Activated gamma-delta T cell treated with anti-CD3 and anti-CD28 coated beads, Interleukin-2, amount 50 U/mL, for 16 hours (primary cell): ENCODE results near the gene HSBP1.

Source experiments
- DNase-seq: peaks from one replicate; pipeline ENCODE4 v3.0.0-alpha.2; 2020; ENCODE audit warnings: low read depth

Gene HSBP1

DNA sequence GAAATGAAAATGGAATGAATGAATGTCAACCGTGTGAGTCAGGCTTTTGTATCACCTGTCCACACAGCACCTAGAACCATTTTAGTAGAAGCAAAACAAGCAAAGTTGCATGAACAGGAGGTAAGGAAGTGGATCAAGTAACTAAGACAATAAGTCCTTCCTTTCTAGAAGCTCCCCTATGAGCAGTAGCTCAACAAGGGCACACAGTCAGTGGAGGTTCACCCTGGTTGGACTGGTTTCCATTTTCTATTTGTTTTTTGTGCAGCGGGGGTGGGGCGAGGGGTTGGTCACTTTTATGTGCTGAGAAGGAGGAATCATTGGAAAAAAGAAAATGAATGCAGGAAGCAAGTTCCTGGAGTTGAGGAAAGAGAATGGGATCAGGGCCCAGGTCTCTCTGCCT, 4.0 kb upstream of the HSBP1 start:
- no peak for DNase-seq

DNA sequence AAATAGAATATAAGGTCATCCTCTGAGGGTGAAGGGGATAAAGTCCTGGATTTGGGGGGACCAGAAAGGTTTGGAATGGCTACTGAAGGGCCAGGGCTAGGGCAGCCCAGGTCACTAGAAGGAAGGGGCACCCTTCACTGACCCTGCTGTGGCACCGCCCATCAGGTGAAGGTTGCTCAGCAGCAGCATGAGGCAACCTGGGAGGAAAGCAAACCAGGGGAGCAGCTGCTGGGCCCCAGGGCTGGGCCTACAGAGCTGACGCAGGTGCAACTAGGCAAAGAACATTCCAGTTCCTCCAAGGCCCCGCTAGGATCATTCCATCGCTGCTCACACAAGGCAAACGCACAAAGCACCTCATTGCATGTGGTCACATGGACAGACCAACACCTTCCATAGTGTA, 3.4 kb upstream of the HSBP1 start:
- no peak for DNase-seq

DNA sequence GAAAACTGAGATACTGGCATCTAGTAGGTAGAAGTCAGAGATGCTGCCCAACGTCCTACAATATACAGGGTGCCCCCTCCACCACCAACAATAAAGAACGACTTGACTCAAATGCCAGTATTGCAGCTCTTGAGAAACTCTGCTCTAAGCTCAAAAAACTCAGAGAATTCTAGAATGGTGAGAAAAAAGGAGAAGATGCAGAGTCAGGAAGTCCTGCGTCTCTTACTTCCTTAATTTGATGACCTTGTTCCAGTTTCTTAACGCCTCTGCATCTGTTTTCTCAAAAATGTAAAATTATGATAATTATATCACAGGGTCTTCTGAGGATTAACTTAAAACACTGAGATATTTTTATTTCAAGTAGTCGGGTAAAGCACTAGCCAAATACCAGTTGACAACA, 1.7 kb upstream of the HSBP1 start:
- DNase-seq, result no peak

DNA sequence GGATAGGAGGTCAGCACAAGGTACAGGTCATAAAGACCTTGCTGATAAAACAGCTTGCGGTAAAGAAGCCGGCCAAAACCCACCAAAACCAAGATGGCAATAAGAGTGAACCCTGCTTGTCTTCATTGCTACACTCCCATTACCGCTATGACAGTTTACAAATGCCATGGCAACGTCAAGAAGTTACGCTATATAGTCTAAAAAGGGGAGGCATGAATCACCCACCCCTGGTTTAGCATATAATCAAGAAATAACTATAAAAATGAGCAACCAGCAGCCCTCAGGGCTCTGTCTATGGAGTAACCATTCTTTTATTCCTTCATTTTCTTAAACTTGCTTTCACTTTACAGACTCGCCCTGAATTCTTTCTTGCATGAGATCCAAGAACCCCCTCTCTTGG, 1.0 kb upstream of the HSBP1 start:
- DNase-seq, result no peak

DNA sequence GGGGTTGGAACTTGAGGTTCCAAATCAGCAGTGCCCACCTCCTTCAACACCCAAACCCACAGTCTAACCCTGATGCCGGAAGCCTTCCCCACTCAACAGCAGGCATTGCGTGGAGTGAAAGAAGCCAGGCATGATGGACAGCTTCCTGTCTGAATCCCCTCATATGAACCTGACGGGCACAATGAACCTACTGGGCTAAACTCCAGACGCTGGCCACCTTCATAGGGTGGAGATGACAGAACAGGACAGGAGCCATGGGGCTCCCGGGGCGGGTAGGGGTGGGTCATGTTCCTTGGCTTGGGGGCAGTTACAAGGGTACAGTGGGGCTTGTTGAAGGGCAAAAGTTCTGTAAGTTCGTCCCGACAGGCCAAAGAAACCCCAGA, 460 bp upstream of the HSBP1 start:
- no peak for DNase-seq

DNA sequence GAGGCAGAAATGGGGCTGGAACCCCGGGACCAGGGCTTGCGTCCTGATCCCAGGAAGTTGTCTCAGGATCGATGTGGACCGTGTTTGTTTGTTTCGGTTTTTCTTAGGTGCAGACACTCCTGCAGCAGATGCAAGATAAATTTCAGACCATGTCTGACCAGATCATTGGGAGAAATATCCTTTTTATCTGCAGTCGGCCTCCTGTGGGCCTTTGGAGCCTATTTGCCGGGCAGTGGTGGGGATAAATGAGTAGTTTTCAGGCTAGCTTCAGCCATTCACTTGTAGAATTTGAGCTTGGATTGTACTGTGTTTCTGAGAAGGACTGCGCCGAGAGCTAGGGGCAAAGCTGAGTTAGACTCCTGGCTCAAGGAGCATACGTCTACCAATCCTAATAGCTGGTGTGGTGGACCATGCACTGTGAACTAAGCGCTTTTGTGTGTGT, 816 bp downstream of the HSBP1 start:
- DNase-seq, result no peak

DNA sequence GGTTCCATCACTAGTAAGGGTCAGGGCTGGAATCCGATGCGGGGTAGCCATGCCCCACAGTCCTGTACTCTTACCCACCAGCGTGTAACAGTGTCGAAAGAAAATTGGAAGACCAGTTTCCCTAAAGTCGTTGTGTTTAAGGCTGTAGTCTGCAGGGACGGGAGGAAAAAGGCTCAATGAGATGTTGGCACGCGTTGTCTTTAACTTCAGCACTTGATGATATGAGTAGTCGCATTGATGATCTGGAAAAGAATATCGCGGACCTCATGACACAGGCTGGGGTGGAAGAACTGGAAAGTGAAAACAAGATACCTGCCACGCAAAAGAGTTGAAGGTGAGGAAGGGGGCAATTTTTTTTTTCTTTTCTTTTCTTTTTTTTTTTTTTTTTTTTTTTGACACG, 1.3 kb downstream of the HSBP1 start:
- DNase-seq, result no peak

DNA sequence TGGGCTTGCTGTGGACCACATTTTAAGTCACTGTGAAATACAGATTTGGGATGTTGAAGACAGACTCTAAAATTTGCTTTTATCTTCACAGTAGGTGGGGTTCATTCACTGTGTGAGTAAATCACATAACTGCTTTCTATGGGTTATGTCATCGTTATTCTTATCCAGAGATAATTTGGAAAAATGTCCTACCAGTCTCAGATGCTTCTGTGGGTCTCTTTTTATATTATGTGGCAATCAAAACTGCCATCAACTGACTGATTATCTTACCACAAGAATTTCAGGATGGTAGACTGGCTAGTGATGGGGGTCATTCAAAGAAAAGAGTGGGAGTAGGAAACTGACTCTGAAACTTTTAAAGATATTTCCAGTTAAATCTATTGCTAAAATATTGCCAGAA, 3.1 kb downstream of the HSBP1 start:
- no peak for DNase-seq

DNA sequence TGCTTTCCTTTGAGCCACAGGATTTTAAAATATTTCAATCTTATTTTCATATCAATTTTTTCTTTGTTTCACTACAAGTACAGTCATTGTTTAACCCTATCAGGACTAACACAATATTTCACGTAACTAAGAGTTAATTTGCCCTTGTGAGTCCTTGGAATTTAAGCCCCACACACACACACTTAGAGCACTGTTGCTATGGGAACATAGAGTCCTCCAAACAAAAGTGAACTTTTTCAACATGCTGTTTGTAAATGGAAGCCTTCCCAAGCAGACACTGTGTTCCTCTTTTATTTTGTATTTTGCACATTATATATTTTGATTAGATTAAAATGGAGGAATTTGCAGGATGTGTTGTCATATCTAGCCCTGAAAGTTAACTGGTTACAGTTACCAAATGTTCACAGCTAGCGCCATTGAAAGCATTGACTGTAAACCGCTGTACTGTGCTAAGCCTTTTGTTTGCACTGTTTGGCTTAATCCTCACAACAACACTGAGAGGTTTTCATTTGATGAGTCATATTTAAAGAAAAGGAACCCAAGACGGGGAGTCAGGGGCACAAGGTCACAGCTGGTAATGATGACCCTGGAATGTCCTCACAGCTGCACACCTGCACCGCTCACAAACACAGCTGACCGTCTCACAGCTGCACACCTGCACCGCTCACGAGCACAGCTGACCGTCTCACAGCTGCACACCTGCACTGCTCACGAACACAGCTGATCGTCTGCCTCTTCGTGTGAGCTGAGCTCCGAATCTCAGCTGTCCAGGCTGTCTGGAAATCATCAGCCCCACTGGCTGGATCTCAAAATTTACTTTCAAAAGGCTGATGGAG, 6.3 kb downstream of the HSBP1 start:
- no peak for DNase-seq

DNA sequence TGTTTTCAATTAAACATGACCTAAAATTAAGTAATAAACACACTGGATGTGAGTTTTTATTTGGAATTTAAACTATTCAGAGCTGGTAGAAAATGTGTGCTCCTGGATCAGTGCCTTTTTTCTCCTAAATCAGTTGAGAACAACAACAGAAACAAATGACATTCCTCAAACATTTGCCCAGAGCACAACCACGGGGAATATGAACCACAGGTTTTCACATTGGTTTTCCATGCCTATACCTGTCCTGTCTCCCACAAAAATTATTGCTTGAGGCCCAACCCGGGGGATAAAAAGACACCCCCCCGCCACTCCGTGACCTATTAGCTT, 6.8 kb downstream of the HSBP1 start:
- DNase-seq, result no peak

DNA sequence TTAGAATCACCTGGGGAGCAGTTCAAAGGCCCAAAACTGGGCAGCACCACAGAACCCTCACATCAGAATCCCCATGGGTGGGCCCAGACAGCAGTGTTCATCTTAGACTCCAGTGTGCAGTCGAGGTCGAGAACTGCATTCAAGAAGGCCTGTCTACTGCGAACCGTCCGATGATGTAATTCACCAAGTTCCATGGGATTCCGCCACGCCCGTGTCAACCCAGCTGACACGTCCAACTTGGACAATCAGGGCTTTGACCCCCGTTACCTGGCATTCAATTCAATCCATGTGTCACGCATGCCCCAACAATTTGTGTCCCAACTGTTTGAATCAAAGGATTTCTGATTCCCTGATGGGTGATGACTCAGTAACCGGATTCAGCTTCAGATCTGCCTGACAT, 9.2 kb downstream of the HSBP1 start:
- no peak for DNase-seq

DNA sequence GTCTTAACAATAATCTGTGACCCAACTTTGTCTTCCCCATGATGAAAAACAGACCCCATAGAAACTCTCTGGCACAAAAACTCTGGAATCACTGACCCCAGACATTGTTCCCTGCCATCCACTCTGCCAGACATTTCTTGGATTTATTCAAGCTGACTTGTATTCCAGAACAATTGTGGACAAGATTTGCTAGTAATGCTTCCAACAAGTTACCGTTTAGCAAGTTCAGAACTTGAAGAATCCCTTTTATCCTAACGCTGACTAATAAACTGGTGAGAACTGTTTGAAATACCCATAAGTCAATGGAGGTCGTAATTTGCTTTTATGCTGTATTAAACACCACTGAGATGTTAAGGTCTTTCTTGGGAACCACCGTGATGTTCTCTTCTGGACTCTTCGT, 10.5 kb downstream of the HSBP1 start:
- no peak for DNase-seq

DNA sequence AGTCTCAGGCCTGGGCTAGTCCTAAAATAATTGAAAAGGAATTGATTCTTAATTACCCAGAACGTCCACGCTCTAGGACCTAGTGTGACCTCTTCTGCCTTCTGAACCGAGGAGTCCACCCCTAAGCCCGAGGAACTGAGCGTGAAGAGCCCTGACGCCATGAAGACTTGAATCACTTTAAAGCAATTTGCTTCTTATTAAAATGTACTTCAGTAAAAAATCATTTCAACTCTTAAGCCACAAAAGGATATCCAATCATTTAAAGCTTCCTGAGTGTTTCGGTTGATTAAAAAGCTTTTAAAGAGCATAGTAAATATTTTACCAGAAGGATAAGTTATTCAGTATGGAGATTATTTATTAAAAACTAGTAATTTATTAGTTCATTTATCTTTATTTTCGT, 11.6 kb downstream of the HSBP1 start:
- DNase-seq, result no peak

DNA sequence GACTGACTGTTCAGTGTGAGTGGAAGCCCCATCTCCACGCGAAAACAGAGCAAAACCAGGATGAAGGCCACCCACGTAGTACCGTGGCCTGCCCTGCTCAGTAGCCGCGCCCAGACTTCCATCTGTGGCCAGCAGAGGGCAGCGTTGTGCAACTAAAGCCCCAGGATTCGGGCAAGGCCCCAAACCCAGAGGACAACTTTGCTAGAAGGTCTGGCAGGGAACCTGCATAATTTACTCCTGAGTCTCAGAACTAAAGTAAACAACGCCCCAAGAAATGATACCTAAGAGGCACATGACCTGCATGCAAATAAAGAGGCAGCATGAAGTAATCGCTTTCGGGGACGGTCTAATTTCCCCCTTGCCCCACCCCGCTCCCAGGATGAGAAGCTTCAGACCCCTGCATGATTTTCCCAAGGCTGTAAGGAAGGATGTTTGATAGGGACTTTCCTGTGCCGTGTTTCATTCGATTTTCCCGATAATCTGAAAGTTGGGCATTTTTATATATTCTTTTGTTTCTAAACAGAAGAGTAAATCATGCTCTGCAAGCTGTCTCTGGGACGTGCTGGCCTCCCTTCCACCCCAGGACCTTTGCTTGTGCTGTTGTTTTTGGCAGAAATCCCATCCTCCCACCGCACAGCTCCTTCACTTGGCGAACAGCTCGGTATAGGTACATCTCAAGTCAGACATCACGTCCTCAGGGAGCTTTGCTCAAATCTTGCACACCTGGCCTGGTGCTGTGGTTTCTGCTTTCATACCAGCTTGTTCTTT, 18.6 kb downstream of the HSBP1 start:
- peak; percentile 70 for DNase-seq

DNA sequence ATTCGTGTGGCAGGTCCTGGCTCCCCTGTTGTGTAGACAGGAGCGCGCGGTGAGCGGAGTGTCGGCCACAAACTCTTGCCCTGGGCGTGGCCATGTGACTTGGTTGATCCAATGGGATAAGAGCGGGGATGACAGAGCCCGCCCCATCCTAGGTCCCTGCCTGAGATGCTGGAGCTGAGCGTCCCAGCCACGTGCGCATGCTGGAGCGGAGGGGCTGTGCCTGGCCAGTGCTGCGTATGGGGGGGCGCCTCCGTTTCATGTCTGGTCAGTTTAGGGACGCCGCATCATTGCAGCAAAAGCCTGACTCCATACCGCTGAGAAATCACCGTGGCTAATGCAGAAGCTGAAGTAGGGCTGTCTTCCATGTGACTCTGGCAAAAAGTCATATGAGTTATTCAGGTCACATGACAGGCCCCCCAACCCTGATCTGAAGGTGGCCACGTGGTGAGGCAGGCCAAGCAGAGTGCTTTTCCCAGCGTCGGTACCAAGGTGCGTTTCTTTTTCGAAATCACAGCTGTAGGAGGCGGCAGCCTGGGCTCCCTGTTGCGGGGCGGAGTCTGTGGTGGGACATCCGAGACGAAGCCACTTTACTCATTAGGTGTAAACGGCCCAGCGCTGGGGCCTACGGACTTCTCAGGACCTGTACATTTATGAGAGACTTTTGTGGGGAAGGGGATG, 22.5 kb downstream of the HSBP1 start:
- DNase-seq, result no peak

DNA sequence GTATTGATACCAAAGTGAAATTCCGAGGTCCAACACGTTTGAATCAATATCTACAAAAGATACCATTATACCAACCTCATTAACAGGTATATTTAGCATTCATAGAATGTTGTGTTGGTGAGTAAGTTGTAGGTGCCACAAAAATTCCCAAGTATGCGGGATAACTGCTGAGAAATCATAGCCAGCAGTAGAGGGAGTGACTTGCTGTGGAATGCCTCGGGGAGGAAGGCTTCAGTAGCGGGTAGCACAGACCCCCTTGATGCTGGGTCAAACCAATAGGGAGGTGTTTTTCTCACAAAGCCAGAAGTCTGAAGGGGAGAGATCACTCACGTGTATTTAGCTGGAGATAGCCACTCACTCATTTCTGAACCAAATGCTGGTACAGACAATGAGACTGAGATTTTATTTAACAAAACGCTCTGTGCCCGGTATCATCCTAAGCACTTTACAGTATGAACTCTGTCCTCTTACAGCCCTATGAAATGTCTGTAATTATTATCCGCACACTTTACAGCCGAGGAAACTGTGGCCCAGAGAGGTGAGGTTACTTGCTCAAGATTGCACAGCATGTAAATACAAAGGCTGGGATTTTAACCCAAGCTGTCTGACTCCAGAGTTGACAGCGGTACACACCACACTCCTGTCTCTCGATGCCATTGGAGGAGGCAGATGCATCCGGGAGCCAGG, 23.1 kb downstream of the HSBP1 start:
- no peak for DNase-seq

DNA sequence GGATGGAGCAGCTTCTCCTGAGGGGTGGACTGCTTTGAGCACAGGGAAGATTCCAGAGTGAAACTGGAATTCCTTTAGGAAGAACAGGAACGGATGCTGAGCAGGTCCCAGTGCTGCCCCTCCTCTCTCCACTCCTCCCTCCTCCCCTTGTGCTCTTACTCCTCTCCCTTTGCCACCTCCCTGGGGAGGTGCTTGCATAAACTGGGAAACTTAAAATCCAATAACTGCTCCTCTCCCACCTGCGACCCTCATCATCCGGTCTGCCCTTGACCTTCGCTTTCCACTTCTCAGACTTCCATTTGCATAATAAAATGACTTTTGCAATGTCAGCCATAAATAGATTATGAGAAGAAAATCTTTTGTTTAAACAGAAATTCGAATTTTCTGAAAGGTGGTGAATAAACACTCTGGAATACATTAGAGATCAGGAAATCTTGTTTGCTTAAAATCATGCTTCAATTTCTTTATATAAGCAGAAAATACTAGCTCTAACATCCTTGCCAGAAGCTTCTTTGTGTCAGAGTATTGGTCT, 23.7 kb downstream of the HSBP1 start:
- no peak for DNase-seq

DNA sequence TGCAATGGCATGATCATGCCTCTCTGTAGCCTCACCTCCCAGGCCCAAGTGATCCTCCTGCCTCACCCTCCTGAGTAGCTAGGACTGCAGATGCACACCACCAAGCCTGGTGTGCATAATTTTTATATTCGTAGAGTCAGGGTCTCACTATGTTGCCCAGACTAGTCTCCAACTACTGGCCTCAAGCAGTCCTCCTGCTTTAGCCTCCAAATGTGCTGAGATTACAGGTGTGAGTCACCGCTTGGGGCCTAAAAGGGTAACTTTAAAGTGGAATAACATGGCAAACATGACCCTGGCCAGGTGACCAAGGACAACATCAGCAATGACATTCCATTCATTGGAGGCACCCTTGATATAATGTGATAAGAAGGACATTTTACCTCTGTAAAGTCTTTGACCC, 26.1 kb downstream of the HSBP1 start:
- DNase-seq, result no peak

DNA sequence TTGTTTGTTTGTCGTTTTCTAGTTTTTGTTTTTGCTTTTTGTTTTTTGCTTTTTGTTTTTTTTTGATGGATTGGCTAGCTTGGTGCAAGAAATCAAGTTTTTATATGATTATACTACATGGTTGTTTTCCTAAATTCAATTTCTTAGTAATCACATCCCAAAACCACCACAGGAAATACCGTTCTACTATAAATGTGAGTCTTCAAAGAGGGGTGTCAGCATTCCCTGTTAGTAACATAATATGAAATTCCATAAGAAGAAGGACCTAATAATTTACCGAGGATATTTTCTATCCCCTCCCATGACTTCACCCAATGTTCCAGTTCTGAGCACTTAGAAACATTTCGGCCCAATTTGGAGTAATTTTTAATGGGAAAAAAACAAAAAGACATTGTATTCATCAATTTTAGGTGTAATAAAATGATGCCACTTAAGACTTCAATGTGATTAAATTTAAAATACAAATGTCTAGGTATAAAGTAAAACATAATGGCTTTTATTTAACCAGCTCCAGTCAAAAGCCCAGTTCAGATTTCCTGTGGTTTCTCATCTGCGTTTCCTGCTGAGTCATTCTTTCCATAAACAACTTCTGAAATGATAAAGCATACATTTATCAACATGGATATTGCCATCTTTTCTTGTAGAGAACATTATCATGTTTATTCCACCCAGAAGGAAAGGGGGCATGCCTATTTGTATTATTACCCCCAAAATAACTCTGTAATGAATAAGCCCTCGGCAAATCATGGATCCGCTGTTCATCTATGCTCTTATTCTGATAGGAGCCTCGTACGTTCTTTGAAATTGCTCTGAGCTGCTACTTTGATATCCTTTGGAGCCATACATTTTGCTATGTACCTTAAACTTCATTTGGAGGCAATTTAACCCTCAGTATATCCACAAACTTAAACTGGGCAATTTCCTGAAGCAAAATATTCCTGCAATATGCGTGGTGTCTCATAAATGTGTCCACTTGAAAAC, 28.1 kb downstream of the HSBP1 start:
- no peak for DNase-seq

DNA sequence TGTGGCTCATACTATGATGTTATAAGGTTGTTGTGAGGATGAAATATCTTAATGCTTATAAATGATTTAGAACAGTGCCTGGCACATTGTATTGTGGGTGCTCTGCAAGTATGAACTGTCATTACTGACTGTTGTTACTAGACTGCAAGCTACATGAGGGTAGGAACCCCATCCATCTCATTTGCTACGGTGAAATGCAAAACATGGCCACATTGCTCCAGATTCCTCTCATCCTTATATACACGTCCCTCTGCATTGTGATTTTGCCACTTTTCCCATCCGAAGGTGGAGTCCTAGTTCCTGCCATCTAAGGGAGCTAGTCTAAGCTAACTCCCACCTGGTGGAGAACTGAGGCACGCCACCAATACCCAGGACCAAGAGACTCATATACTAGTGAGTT, 29.8 kb downstream of the HSBP1 start:
- DNase-seq, result no peak

DNA sequence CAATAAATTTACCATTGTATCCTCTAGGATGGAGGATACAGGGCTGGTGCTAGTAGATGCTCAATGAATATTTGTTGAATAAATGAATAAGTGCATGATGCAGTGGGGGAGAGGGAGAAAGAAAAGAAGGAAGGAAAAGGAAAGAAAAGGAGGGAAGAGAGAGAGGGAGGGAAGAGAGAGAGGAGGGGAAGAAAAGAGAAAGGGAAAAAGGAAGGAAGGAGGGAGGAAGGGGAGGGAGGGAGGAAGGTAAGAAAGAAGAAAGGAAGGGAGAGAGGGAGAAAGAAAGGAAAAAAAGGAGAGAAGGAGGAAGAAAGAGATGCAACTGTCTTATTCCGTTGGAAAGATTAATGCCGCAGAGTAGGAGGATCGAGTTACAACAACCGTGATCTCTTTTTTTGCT, 30.4 kb downstream of the HSBP1 start:
- DNase-seq, result no peak
